Ishikawa (cell line): ENCODE data around the gene SLC25A19.

Experiments
- CEBPB ChIP-seq: IDR thresholded peaks from 2 replicates; pipeline ENCODE4 v1.6.1; 2012
- CREB1 ChIP-seq: IDR thresholded peaks from 2 replicates; pipeline ENCODE4 v1.6.1; 2012; ENCODE audit warnings: low read depth
- EGR1 ChIP-seq: IDR thresholded peaks from 2 replicates; pipeline ENCODE4 v1.6.1; 2012
- EP300 ChIP-seq: IDR thresholded peaks from 2 replicates; pipeline ENCODE4 v1.6.1; 2012; ENCODE audit warnings: borderline replicate concordance
- FOXM1 ChIP-seq: IDR thresholded peaks from 2 replicates; pipeline ENCODE4 v1.6.1; 2012; ENCODE audit warnings: low read depth, borderline replicate concordance
- NFIC ChIP-seq: IDR thresholded peaks from 2 replicates; pipeline ENCODE4 v1.6.1; 2012
- RAD21 ChIP-seq: IDR thresholded peaks from 2 replicates; pipeline ENCODE4 v1.6.1; 2012; ENCODE audit warnings: low read depth
- TAF1 ChIP-seq: IDR thresholded peaks from 2 replicates; pipeline ENCODE4 v1.6.1; 2012; ENCODE audit warnings: low read depth, mild to moderate bottlenecking
- TCF12 ChIP-seq: IDR thresholded peaks from 2 replicates; pipeline ENCODE4 v1.6.1; 2012; ENCODE audit warnings: low read depth
- TEAD4 ChIP-seq: IDR thresholded peaks from 2 replicates; pipeline ENCODE4 v1.6.1; 2012
- YY1 ChIP-seq: IDR thresholded peaks from 2 replicates; pipeline ENCODE4 v1.6.1; 2012; ENCODE audit warnings: low read depth
- ZBTB7A ChIP-seq: IDR thresholded peaks from 2 replicates; pipeline ENCODE4 v1.6.1; 2012; ENCODE audit warnings: low read depth
- TF ChIP-seq, protein P1 (sequence below): IDR thresholded peaks from 2 replicates; pipeline ENCODE4 v1.6.1; 2012
- TF ChIP-seq, protein P2 (sequence below): IDR thresholded peaks from 2 replicates; pipeline ENCODE4 v1.6.1; 2012; ENCODE audit warnings: low read depth, mild to moderate bottlenecking
- TF ChIP-seq, protein P3 (sequence below): IDR thresholded peaks from 2 replicates; pipeline ENCODE4 v1.6.1; 2012

The SLC25A19 gene

DNA sequence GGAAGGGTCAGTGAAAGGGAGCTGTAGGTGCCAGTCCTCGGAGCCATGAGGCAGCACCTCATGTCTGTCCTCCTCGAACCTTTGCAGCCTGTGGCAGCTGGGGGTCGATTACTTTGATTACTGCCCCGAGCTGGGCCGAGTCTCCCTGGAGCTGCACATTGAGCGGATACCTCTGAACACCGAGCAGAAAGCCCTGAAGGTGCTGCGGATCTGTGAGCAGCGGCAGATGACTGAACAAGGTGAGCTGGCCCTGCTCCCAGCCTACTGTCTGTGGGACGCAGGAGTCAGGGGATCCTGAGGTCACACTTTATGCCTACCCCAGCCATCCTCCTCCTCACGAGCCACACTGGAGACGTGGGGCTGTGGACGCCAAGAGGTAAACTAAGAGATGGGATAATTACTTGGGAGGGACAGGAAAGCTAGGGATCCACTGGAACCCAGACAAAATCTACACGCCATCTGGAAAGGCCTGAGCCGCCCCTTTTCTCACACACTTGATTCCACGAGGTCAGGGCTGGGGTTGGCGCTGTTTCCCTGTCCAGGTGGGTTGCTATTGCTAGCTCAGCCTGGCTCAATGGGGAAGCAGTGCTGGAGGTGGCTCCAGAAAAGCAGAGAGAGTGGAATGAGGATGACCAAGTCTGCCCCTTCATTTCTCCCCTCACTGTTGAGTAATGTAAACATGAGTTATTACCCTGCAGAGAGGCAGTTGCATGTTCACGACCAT, 57.3 kb downstream of the SLC25A19 start:
- TF ChIP-seq, protein P1, sequence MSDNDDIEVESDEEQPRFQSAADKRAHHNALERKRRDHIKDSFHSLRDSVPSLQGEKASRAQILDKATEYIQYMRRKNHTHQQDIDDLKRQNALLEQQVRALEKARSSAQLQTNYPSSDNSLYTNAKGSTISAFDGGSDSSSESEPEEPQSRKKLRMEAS = no peak
- TF ChIP-seq CREB1 = no peak
- no peak for TF ChIP-seq CEBPB
- TF ChIP-seq EGR1 = no peak
- TF ChIP-seq, protein P2, sequence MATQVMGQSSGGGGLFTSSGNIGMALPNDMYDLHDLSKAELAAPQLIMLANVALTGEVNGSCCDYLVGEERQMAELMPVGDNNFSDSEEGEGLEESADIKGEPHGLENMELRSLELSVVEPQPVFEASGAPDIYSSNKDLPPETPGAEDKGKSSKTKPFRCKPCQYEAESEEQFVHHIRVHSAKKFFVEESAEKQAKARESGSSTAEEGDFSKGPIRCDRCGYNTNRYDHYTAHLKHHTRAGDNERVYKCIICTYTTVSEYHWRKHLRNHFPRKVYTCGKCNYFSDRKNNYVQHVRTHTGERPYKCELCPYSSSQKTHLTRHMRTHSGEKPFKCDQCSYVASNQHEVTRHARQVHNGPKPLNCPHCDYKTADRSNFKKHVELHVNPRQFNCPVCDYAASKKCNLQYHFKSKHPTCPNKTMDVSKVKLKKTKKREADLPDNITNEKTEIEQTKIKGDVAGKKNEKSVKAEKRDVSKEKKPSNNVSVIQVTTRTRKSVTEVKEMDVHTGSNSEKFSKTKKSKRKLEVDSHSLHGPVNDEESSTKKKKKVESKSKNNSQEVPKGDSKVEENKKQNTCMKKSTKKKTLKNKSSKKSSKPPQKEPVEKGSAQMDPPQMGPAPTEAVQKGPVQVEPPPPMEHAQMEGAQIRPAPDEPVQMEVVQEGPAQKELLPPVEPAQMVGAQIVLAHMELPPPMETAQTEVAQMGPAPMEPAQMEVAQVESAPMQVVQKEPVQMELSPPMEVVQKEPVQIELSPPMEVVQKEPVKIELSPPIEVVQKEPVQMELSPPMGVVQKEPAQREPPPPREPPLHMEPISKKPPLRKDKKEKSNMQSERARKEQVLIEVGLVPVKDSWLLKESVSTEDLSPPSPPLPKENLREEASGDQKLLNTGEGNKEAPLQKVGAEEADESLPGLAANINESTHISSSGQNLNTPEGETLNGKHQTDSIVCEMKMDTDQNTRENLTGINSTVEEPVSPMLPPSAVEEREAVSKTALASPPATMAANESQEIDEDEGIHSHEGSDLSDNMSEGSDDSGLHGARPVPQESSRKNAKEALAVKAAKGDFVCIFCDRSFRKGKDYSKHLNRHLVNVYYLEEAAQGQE = no peak
- TF ChIP-seq NFIC = no peak
- TF ChIP-seq TEAD4 = no peak
- no peak for TF ChIP-seq EP300
- no peak for TF ChIP-seq FOXM1

DNA sequence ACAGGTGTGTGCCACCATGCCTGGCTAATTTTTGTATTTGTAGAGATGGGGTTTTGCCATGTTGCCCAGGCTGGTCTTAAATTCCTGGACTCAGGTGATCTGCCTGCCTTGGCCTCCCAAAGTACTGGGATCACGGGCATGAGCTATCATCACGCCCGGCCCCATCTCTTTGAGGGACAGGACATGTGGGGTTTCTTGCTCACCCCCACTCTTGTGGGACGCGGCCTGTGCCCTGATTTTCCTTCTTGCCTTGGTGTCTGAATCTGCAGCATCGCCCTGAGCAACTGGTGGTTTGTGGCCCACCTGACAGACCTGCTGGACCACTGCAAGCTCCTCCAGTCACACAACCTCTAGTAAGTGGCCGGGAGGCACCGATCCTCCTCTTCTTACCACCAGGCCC, 58.2 kb downstream of the SLC25A19 start:
- TF ChIP-seq, protein P2 = no peak
- TF ChIP-seq, protein P1 = no peak
- TF ChIP-seq TEAD4 (no peak), CEBPB (no peak), EP300 (no peak), ZBTB7A (no peak), TCF12 (no peak), EGR1 (no peak), NFIC (no peak), TAF1 (no peak), YY1 (no peak)

GRCh38 chr17:75228847-75229246, 60.4 kb downstream of the SLC25A19 start:
- TF ChIP-seq NFIC = no peak
- no peak for TF ChIP-seq TEAD4
- TF ChIP-seq YY1 = no peak
- TF ChIP-seq RAD21 = no peak
- no peak for TF ChIP-seq TCF12

- no peak for TF ChIP-seq NFIC
- TF ChIP-seq, protein P3, sequence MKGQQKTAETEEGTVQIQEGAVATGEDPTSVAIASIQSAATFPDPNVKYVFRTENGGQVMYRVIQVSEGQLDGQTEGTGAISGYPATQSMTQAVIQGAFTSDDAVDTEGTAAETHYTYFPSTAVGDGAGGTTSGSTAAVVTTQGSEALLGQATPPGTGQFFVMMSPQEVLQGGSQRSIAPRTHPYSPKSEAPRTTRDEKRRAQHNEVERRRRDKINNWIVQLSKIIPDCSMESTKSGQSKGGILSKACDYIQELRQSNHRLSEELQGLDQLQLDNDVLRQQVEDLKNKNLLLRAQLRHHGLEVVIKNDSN = no peak
- no peak for TF ChIP-seq EP300
- TF ChIP-seq, protein P1 = no peak
- no peak for TF ChIP-seq TAF1
- TF ChIP-seq TCF12 = no peak
- no peak for TF ChIP-seq CREB1
- TF ChIP-seq CEBPB = no peak
Observed at GRCh38 chr17:75228305-75228704, 60.9 kb downstream of the SLC25A19 start.

GRCh38 chr17:75227729-75228128, 61.5 kb downstream of the SLC25A19 start:
- TF ChIP-seq CEBPB = no peak
- TF ChIP-seq TCF12 = no peak
- no peak for TF ChIP-seq CREB1
- TF ChIP-seq TEAD4 = no peak
- TF ChIP-seq FOXM1 = no peak
- no peak for TF ChIP-seq YY1
- no peak for TF ChIP-seq TAF1
- TF ChIP-seq, protein P2 = no peak
